HS-27A (cell line): ENCODE results near the gene FAM120B.

Experiments
- DNase-seq: peaks from one replicate; pipeline ENCODE4 v3.0.0-alpha.2; 2012; ENCODE audit warnings: low read depth, missing footprints

FAM120B gene

GRCh38 chr6:170355661-170356060 is 49.1 kb downstream of the FAM120B start:
- no peak for DNase-seq

- no peak for DNase-seq
Observed at GRCh38 chr6:170357812-170358211, 51.3 kb downstream of the FAM120B start.

GRCh38 chr6:170358496-170358895 is 51.9 kb downstream of the FAM120B start:
- DNase-seq, result no peak

GRCh38 chr6:170360476-170360875 is 53.9 kb downstream of the FAM120B start:
- DNase-seq, result no peak

- DNase-seq, result no peak
Observed at GRCh38 chr6:170361335-170361734, 54.8 kb downstream of the FAM120B start.

GRCh38 chr6:170362121-170362520 is 55.6 kb downstream of the FAM120B start:
- no peak for DNase-seq

- no peak for DNase-seq
Observed at GRCh38 chr6:170363255-170363654, 56.7 kb downstream of the FAM120B start.

GRCh38 chr6:170365121-170365520 is 58.6 kb downstream of the FAM120B start:
- DNase-seq, result no peak

GRCh38 chr6:170365593-170365992 is 59.0 kb downstream of the FAM120B start:
- no peak for DNase-seq

GRCh38 chr6:170366248-170366960 is 59.8 kb downstream of the FAM120B start:
- DNase-seq, result no peak

- no peak for DNase-seq
Observed at GRCh38 chr6:170367241-170367640, 60.7 kb downstream of the FAM120B start.

GRCh38 chr6:170368544-170368943 is 62.0 kb downstream of the FAM120B start:
- DNase-seq, result no peak

- DNase-seq, result no peak
Observed at GRCh38 chr6:170369403-170369802, 62.8 kb downstream of the FAM120B start.

GRCh38 chr6:170370416-170370815 is 63.9 kb downstream of the FAM120B start:
- no peak for DNase-seq

GRCh38 chr6:170371080-170371479 is 64.5 kb downstream of the FAM120B start:
- DNase-seq, result no peak

GRCh38 chr6:170371588-170371987 is 65.0 kb downstream of the FAM120B start:
- DNase-seq, result no peak

GRCh38 chr6:170372380-170373325 is 66.1 kb downstream of the FAM120B start:
- no peak for DNase-seq

- no peak for DNase-seq
Observed at GRCh38 chr6:170374571-170375444, 68.2 kb downstream of the FAM120B start.

GRCh38 chr6:170375661-170376060 is 69.1 kb downstream of the FAM120B start:
- no peak for DNase-seq

GRCh38 chr6:170376386-170377043 is 70.0 kb downstream of the FAM120B start:
- no peak for DNase-seq

GRCh38 chr6:170378502-170378901 is 71.9 kb downstream of the FAM120B start:
- no peak for DNase-seq

- DNase-seq, result no peak
Observed at GRCh38 chr6:170381562-170381961, 75.0 kb downstream of the FAM120B start.
